HepG2 (cell line): ENCODE measurements around the gene TEX19. TPM values are rescaled to one million over a fixed set of nuclear protein-coding genes. Genes with fewer than 3 reads are reported as not detected.

Experiments
- CEBPB ChIP-seq: IDR thresholded peaks from 2 replicates; pipeline ENCODE4 v1.6.1; 2011; ENCODE audit warnings: low read depth, low read length, improper control_type of control experiment, borderline replicate concordance
- DR1 ChIP-seq: sonication (generic); formaldehyde crosslinking; IDR thresholded peaks from 2 replicates; pipeline ENCODE4 v1.8.0; 2021; ENCODE audit warnings: mild to moderate bottlenecking, missing genetic modification reagents, inconsistent platforms
- HOXA5 ChIP-seq: sonication (generic); formaldehyde crosslinking; IDR thresholded peaks from 2 replicates; pipeline ENCODE4 v1.4.0; 2020; ENCODE audit warnings: missing genetic modification reagents
- IRX3 ChIP-seq: sonication (generic); formaldehyde crosslinking; IDR thresholded peaks from 2 replicates; pipeline ENCODE4 v1.8.1; 2023; ENCODE audit warnings: mild to moderate bottlenecking, low read depth, missing genetic modification reagents, borderline replicate concordance
- KAT7 ChIP-seq: IDR thresholded peaks from 2 replicates; pipeline ENCODE4 v1.6.1; 2018; ENCODE audit warnings: borderline replicate concordance, missing compliant biosample characterization
- KLF16 ChIP-seq, 2 experiments: sonication (generic) in 1 of 2; formaldehyde crosslinking in 1 of 2; IDR thresholded peaks; 2 replicates each; pipeline versions ENCODE4 v1.6.1 to v1.8.0; 2016 to 2023; ENCODE audit warnings: missing genetic modification reagents in 2 of 2, missing compliant biosample characterization in 1 of 2
- POLR2G ChIP-seq: fragments of 200-400 bp; formaldehyde crosslinking; IDR thresholded peaks from 2 replicates; pipeline ENCODE4 v1.6.1; 2018; ENCODE audit warnings: mild to moderate bottlenecking, low read depth, low read length, moderate library complexity
- SMAD1 ChIP-seq: sonication (generic); formaldehyde crosslinking; IDR thresholded peaks from 2 replicates; pipeline ENCODE4 v1.4.0; 2020; ENCODE audit warnings: missing genetic modification reagents, low read depth, mild to moderate bottlenecking, borderline replicate concordance
- ZBTB38 ChIP-seq: sonication (generic); formaldehyde crosslinking; IDR thresholded peaks from 2 replicates; pipeline ENCODE4 v1.5.1; 2020; ENCODE audit warnings: mild to moderate bottlenecking, missing genetic modification reagents
- ZIK1 ChIP-seq: sonication (generic); formaldehyde crosslinking; IDR thresholded peaks from 2 replicates; pipeline ENCODE4 v1.5.0; 2020; ENCODE audit warnings: mild to moderate bottlenecking, low read depth, missing genetic modification reagents, borderline replicate concordance
- ZNF331 ChIP-seq: sonication (generic); formaldehyde crosslinking; IDR thresholded peaks from 2 replicates; pipeline ENCODE4 v1.4.0; 2020; ENCODE audit warnings: missing genetic modification reagents
- ZNF343 ChIP-seq: sonication (generic); formaldehyde crosslinking; IDR thresholded peaks from 2 replicates; pipeline ENCODE4 v1.4.0; 2020; ENCODE audit warnings: mild to moderate bottlenecking, missing genetic modification reagents
- ZNF350 ChIP-seq: sonication (generic); formaldehyde crosslinking; IDR thresholded peaks from 2 replicates; pipeline ENCODE4 v1.4.0; 2020; ENCODE audit warnings: mild to moderate bottlenecking, low read depth, missing genetic modification reagents, borderline replicate concordance
- ZNF451 ChIP-seq: sonication (generic); formaldehyde crosslinking; IDR thresholded peaks from 2 replicates; pipeline ENCODE4 v1.5.0; 2020; ENCODE audit warnings: mild to moderate bottlenecking, missing genetic modification reagents
- ZNF768 ChIP-seq: sonication (generic); formaldehyde crosslinking; IDR thresholded peaks from 2 replicates; pipeline ENCODE4 v1.4.0; 2020; ENCODE audit warnings: missing genetic modification reagents
- ZNF841 ChIP-seq: sonication (generic); formaldehyde crosslinking; IDR thresholded peaks from 2 replicates; pipeline ENCODE4 v1.8.1; 2023; ENCODE audit warnings: missing genetic modification reagents, borderline replicate concordance
- ZZZ3 ChIP-seq: sonication (generic); formaldehyde crosslinking; IDR thresholded peaks from 2 replicates; pipeline ENCODE4 v1.4.0; 2020; ENCODE audit warnings: missing genetic modification reagents, mild to moderate bottlenecking, borderline replicate concordance
- polyA plus RNA-seq, 8 experiments: library from polyadenylated mRNA; depleted of rRNA in 3 of 8; stranded (reverse) in 7 of 8; unstranded in 1 of 8; fragments of >200 nt; fragmentation: Illumina TruSeq in 4 of 8; extraction: Trizol in 4 of 8; gene quantifications; 2 replicates each; pipeline versions ENCODE4 v1.2.1 to v1.2.3, GENCODE V29; 2011 to 2016; ENCODE audit warnings: low read depth in 4 of 8, missing spikeins in 1 of 8, mixed read lengths in 1 of 8; ENCODE audit not compliant: insufficient read depth in 1 of 8
- total RNA-seq, 5 experiments: library from RNA; depleted of rRNA; stranded (reverse); fragments of >200 nt; fragmentation: Illumina TruSeq; extraction: Trizol; gene quantifications; 2 replicates each; pipeline ENCODE4 v1.2.3, GENCODE V29; 2016; ENCODE audit warnings: low read depth in 1 of 5
- TF ChIP-seq, protein P1 (sequence below): sonication (generic); formaldehyde crosslinking; IDR thresholded peaks from 2 replicates; pipeline ENCODE4 v1.5.1; 2020; ENCODE audit warnings: missing genetic modification reagents, mild to moderate bottlenecking, borderline replicate concordance
- TF ChIP-seq, protein P2 (sequence below): conservative IDR thresholded peaks from 2 replicates; pipeline ENCODE4 v1.6.1; 2018; ENCODE audit warnings: missing genetic modification reagents
- TF ChIP-seq, protein P3 (sequence below): sonication (generic); formaldehyde crosslinking; IDR thresholded peaks from 2 replicates; pipeline ENCODE4 v1.5.0; 2020; ENCODE audit warnings: missing genetic modification reagents
- TF ChIP-seq, protein P4 (sequence below): sonication (generic); formaldehyde crosslinking; IDR thresholded peaks from 2 replicates; pipeline ENCODE4 v1.4.0; 2020; ENCODE audit warnings: missing genetic modification reagents, mild to moderate bottlenecking, borderline replicate concordance
- TF ChIP-seq, protein P5 (sequence below): IDR thresholded peaks from 2 replicates; pipeline ENCODE4 v1.6.1; 2012; ENCODE audit warnings: inconsistent platforms
- TF ChIP-seq, protein P6 (sequence below): fragments of 450-650 bp; IDR thresholded peaks from 2 replicates; pipeline ENCODE4 v1.6.1; 2016

Gene TEX19
- total and polyA plus RNA-seq, 2 of the 13 experiments (the other 11 are each of a cell fraction or from before 2014, with no cell fraction given), result 1.3 to 6.0 TPM

DNA sequence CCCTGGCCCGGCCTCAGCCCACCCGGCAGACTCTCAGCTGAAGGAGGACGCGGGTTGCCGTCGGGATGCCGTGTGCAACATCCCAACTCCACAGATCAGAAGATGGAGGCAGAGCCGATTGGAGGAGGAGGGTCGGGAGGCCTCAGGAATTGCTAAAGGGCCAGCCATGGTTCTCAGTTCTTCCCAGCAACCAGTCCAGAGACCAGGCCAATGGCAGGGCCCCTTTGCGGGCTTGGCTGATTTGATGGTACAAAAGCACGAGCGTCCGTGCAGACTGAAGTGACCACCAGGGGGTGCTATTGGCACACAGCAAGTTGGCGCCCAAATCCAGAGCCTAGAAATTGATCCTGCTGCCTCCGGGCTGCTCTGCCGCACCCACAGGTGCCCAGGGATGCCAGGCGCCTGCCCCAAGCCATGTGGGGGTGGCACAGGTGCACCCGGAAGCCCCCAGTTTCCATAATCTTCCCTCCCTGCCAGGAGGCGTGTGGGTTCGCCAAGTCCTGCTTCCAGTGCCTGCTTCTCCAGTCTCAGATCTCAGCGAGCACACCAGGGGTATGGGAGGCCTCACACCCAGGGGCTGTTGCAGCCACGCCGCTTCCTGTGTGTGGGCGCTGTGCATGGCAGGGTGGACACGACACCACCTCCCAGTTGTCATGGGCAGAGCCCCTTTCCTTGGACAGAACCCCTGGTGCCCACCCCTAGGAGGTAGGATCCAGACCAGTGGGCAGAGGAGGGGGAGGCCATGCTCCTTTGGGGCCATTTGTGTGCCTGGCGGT lies 7.1 kb upstream of the TEX19 start (continued):
- TF ChIP-seq POLR2G (no peak), ZNF841 (CRISPR knock-in tag) (no peak), DR1 (CRISPR knock-in tag) (0 out of 2 replicates have a peak, but pooled peaks have one; percentile 14), ZBTB38 (CRISPR knock-in tag) (peak; percentile 85; the same call in 1 of the 2 replicates), KLF16 (CRISPR knock-in tag; IDR thresholded peaks at IDR 0.05) (peak; percentile 35 to 43; a peak in 1 of 4 replicates), ZNF350 (CRISPR knock-in tag) (peak; percentile 84; the same call in 1 of the 2 replicates), HOXA5 (CRISPR knock-in tag) (peak; percentile 51; the same call in 1 of the 2 replicates), ZNF768 (CRISPR knock-in tag) (peak; percentile 75; the same call in 1 of the 2 replicates), ZNF331 (CRISPR knock-in tag) (no peak; the same call in 1 of the 2 replicates), IRX3 (CRISPR knock-in tag) (no peak), CEBPB (0 out of 2 replicates have a peak, but pooled peaks have one; percentile 2), ZZZ3 (peak; percentile 69; the same call in 1 of the 2 replicates), SMAD1 (CRISPR knock-in tag) (0 out of 2 replicates have a peak, but pooled peaks have one; percentile 74), ZNF343 (CRISPR knock-in tag) (0 out of 2 replicates have a peak, but pooled peaks have one; percentile 71), ZIK1 (CRISPR knock-in tag) (no peak), ZNF451 (CRISPR knock-in tag) (no peak), KAT7 (CRISPR knock-in tag) (peak; percentile 87; the same call in 1 of the 2 replicates)
- TF ChIP-seq, protein P1, sequence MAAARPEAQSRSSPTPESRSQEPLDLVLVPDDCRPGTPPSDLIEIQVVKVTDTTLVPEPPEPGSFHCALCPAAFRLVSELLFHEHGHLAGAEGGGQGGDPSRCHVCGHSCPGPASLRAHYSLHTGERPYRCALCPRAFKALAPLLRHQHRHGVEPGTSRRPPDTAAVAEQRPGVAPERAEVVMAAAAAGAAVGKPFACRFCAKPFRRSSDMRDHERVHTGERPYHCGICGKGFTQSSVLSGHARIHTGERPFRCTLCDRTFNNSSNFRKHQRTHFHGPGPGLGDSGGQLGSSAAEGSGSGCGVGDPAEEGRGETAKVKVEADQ (CRISPR knock-in tag), result no peak
- TF ChIP-seq, protein P2, sequence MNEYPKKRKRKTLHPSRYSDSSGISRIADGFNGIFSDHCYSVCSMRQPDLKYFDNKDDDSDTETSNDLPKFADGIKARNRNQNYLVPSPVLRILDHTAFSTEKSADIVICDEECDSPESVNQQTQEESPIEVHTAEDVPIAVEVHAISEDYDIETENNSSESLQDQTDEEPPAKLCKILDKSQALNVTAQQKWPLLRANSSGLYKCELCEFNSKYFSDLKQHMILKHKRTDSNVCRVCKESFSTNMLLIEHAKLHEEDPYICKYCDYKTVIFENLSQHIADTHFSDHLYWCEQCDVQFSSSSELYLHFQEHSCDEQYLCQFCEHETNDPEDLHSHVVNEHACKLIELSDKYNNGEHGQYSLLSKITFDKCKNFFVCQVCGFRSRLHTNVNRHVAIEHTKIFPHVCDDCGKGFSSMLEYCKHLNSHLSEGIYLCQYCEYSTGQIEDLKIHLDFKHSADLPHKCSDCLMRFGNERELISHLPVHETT, result no peak
- TF ChIP-seq, protein P3, sequence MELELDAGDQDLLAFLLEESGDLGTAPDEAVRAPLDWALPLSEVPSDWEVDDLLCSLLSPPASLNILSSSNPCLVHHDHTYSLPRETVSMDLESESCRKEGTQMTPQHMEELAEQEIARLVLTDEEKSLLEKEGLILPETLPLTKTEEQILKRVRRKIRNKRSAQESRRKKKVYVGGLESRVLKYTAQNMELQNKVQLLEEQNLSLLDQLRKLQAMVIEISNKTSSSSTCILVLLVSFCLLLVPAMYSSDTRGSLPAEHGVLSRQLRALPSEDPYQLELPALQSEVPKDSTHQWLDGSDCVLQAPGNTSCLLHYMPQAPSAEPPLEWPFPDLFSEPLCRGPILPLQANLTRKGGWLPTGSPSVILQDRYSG (CRISPR knock-in tag), result no peak
- TF ChIP-seq, protein P4, sequence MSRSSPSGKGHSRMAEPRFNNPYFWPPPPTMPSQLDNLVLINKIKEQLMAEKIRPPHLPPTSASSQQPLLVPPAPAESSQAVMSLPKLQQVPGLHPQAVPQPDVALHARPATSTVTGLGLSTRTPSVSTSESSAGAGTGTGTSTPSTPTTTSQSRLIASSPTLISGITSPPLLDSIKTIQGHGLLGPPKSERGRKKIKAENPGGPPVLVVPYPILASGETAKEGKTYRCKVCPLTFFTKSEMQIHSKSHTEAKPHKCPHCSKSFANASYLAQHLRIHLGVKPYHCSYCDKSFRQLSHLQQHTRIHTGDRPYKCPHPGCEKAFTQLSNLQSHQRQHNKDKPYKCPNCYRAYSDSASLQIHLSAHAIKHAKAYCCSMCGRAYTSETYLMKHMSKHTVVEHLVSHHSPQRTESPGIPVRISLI, result peak; percentile 45; the same call in 1 of the 2 replicates
- TF ChIP-seq, protein P5, sequence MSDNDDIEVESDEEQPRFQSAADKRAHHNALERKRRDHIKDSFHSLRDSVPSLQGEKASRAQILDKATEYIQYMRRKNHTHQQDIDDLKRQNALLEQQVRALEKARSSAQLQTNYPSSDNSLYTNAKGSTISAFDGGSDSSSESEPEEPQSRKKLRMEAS, result peak; percentile 58
- TF ChIP-seq, protein P6, sequence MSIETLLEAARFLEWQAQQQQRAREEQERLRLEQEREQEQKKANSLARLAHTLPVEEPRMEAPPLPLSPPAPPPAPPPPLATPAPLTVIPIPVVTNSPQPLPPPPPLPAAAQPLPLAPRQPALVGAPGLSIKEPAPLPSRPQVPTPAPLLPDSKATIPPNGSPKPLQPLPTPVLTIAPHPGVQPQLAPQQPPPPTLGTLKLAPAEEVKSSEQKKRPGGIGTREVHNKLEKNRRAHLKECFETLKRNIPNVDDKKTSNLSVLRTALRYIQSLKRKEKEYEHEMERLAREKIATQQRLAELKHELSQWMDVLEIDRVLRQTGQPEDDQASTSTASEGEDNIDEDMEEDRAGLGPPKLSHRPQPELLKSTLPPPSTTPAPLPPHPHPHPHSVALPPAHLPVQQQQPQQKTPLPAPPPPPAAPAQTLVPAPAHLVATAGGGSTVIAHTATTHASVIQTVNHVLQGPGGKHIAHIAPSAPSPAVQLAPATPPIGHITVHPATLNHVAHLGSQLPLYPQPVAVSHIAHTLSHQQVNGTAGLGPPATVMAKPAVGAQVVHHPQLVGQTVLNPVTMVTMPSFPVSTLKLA, result no peak
